ENCODE measurements around the gene LILRA2.
"Not testable (repeated sequence)": the region's sequence is repeated elsewhere in the genome, so short reads cannot be mapped to it uniquely, and the experiment has no call there.

LILRA2 gene

GRCh38 chr19:54612428-54612827 is 38.8 kb downstream of the LILRA2 start:
- DNase-seq: no peak

GRCh38 chr19:54614726-54615125 is 41.1 kb downstream of the LILRA2 start:
- DNase-seq: no peak

GRCh38 chr19:54616057-54616456 is 42.5 kb downstream of the LILRA2 start:
- DNase-seq: no peak

DNA sequence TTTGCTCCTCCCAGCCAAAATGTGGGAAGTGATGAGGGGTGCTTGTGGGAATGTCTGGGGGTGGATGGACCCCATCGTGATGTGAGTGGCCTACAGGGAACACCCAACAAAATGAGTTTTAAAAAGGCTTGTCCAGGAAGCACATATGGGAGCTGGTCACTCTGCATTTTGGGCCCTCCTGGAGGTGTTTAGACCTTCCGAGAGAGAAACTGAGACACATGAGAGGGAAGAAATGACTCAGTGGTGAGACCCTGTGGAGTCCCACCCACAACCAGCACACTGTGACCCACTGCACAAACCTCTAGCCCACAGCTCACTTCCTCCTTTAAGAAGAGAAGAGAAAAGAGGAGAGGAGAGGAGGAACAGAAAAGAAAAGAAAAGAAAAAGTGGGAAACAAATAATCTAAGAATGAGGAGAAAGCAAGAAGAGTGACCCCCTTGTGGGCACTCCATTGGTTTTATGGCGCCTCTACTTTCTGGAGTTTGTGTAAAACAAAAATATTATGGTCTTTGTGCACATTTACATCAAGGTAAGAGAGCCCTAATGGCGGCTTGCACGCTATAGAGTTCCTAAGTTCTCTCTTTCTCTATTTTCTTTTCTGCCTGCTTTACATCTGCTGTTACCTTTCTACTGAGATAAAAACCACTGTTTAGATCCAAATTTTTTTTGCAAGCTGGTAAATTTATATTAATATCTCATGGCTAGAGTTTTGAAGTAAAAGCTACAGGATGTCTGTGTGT is 43.4 kb downstream of the LILRA2 start:
- no peak for DNase-seq

GRCh38 chr19:54620464-54620863 is 46.9 kb downstream of the LILRA2 start:
- DNase-seq: no peak

DNA sequence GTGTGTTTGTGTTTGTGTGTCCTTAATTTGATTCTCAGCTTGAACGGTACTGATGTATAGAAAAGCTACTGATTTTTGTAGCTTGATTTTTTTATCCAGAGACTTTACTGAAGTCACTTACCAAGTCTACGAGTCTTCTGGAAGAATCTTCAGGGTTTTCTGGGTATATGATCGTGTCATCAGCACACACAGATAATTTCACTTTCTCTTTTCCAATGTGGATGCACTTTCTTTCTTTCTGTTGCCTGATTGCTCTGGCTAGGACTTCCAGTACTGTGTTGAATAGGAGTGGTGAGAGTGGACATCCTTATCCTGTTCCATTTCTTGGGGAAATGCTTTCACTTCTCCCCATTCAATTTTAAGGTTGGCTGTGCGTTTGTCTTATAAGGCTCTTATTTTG is 48.8 kb downstream of the LILRA2 start:
- no peak for DNase-seq

- DNase-seq: not testable (repeated sequence)
Observed at GRCh38 chr19:54624234-54624633, 50.6 kb downstream of the LILRA2 start.

DNA sequence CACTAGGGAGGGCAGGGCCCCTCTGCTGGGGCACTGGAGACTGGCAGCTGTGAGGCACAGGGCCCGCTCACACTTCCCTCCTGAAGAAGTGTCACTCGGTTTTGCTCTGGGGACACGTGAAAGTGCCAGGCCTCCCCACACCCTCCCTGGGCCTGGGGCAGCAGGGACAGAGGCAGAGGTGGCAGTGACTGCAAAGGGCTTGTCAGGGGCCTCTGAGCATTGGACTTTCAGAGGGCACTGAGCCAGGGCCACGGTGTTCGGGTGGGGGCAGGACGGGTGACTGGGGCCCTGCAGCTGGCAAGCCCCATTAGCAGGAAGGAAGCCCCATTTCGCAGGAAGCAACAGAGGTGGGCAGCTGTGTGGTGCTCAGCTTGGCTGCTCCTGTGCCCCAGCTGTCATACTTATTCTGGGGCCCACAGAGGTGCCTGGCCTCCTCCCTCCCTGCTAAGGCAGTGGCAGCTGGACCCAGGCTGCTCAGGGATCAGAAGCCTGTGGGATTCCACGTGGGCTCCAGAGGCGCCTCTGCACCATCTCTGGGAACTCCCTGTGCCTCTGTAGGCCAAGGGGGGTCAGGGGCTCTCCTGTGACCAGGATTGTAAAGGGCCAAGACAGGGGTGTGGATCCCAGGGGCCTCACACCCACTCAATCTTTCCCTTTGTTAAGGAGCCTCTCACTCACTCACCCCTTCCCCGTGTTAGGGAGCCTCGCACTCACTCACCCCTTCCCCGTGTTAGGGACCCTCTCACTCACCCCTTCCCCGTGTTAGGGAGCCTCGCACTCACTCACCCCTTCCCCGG is 51.5 kb downstream of the LILRA2 start:
- not testable (repeated sequence) for DNase-seq

- no peak for DNase-seq
Observed at GRCh38 chr19:54626757-54627156, 53.2 kb downstream of the LILRA2 start.

- not testable (repeated sequence) for DNase-seq
Observed at GRCh38 chr19:54627912-54628311, 54.3 kb downstream of the LILRA2 start.

DNA sequence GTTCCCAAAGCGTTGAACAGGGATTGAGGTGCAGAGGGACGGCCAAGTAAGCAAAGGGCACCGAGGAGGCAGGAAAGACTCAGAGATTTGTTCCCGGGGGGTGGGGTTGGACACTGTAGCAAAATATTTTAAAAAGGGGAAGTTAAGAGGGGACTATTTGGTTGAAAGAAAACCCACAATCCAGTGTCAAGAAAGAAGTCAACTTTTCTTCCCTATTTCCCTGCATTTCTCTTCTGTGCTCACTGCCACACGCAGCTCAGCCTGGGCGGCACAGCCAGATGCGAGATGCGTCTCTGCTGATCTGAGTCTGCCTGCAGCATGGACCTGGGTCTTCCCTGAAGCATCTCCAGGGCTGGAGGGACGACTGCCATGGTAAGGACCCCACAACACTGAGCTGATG is 56.7 kb downstream of the LILRA2 start, which contains the start of gene LILRB1:
Gene LILRB1, plus strand, starts transcription at position 223 of the 400 bp plus-strand sequence. CDS start 590 bp downstream, outside the sequence.
- DNase-seq: not testable (repeated sequence)

- DNase-seq: no peak
Observed at GRCh38 chr19:54630782-54631181, 57.2 kb downstream of the LILRA2 start.

GRCh38 chr19:54631489-54632337 is 58.1 kb downstream of the LILRA2 start:
- DNase-seq: not testable (repeated sequence)

- not testable (repeated sequence) for DNase-seq
Observed at GRCh38 chr19:54632517-54632916, 58.9 kb downstream of the LILRA2 start.

DNA sequence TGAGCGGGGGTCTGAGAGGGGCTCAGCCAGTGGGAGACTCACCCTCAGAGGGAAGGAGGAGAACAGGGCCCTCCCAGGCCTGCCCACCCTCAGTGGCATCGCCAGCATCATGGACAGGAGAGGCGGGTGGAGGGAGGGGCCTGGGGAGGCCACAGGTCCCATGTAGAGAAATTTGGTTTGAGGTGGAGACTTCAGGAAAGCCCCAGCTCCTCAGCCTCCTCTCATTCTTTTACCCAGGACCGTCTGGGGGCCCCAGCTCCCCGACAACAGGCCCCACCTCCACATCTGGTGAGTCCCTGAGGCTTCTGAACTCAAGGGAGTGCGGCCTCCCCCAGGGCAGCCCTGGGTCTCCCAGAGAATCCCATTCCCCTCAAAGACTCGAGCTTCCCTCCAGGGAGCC is 59.8 kb downstream of the LILRA2 start:
- no peak for DNase-seq

GRCh38 chr19:54636081-54636480 is 62.5 kb downstream of the LILRA2 start:
- DNase-seq: not testable (repeated sequence)

DNA sequence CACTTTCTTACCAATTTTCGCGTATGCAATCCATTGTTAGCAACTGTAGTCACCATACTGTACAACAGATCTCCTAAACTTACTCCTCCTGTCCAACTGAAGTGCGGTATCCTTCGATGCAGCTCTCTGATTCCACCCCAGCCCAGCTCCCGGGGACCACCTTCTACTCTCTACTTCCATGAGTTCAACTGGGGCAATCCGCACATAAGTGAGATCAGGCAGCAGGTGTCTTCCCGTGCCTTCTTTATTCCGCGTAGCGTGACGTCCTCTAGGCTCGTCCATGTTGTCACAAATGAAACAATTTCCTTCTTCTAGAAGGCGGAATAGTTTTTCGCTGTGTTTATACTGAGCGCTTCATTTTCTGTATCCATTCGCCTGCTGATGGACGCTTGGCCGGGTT is 65.1 kb downstream of the LILRA2 start:
- no peak for DNase-seq
